DOHH2 (cell line): Measurements from ENCODE around the gene TUBB2B.
A peak's percentile ranks its signal among the peaks of the same experiment; 100 is the strongest.

Source experiments
- H3F3A ChIP-seq: fragments of 200-600 bp; sonication (generic), shearing (Covaris generic); 2 replicates; pipeline ENCODE4 v1.6.0; 2016; ENCODE audit warnings: antibody characterized with exemption, mild to moderate bottlenecking; ENCODE audit not compliant: control insufficient read depth, insufficient read depth
- H3K27ac ChIP-seq: fragments of 200-600 bp; sonication (generic); 2 replicates; pipeline ENCODE4 v1.5.1; 2014; ENCODE audit warnings: low read depth, mild to moderate bottlenecking, low read length, moderate library complexity
- H3K27me3 ChIP-seq: fragments of 200-600 bp; sonication (generic); 2 replicates; pipeline ENCODE4 v1.6.1; 2014; ENCODE audit warnings: mild to moderate bottlenecking, low read length, mixed read lengths; ENCODE audit not compliant: control insufficient read depth
- H3K36me3 ChIP-seq: fragments of 200-600 bp; sonication (generic); 2 replicates; pipeline ENCODE4 v1.6.1; 2014; ENCODE audit warnings: mild to moderate bottlenecking, low read length, moderate library complexity, mixed read lengths; ENCODE audit not compliant: control insufficient read depth
- H3K4me1 ChIP-seq: fragments of 200-600 bp; sonication (generic); 2 replicates; pipeline ENCODE4 v1.6.1; 2014; ENCODE audit warnings: mild to moderate bottlenecking, low read length, mixed read lengths; ENCODE audit not compliant: control insufficient read depth
- H3K4me2 ChIP-seq: fragments of 200-600 bp; sonication (generic); 2 replicates; pipeline ENCODE4 v1.6.0; 2014; ENCODE audit warnings: mild to moderate bottlenecking, low read length, moderate library complexity
- H3K4me3 ChIP-seq: fragments of 200-600 bp; sonication (generic); 2 replicates; pipeline ENCODE4 v1.5.1; 2014; ENCODE audit warnings: mild to moderate bottlenecking, low read length, mixed read lengths
- H3K79me2 ChIP-seq: fragments of 200-600 bp; sonication (generic); 2 replicates; pipeline ENCODE4 v1.6.1; 2014; ENCODE audit warnings: mild to moderate bottlenecking, low read length, mixed read lengths; ENCODE audit not compliant: control insufficient read depth
- H3K9me2 ChIP-seq: fragments of 200-600 bp; sonication (generic); replicated peaks from 2 replicates; pipeline ENCODE4 v1.6.1; 2014; ENCODE audit warnings: mild to moderate bottlenecking, low read length, mixed read lengths; ENCODE audit not compliant: control insufficient read depth
- H3K9me3 ChIP-seq: fragments of 200-600 bp; sonication (generic); 2 replicates; pipeline ENCODE4 v1.6.1; 2014; ENCODE audit warnings: antibody characterized with exemption, low read length, mixed read lengths; ENCODE audit not compliant: control insufficient read depth, insufficient read depth
- H4K20me1 ChIP-seq: fragments of 200-600 bp; sonication (generic); 2 replicates; pipeline ENCODE4 v1.6.0; 2014; ENCODE audit warnings: low read depth, mild to moderate bottlenecking, antibody characterized with exemption, low read length, moderate library complexity; ENCODE audit not compliant: control insufficient read depth, insufficient read depth
- CTCF ChIP-seq: fragments of 200-600 bp; sonication (generic); IDR thresholded peaks from one replicate; pipeline ENCODE4 v1.5.1; 2014; ENCODE audit warnings: antibody characterized with exemption, mild to moderate bottlenecking, low read depth, low read length; ENCODE audit not compliant: poor library complexity, severe bottlenecking
- EZH2phosphoT487 ChIP-seq: fragments of 200-600 bp; sonication (generic); IDR thresholded peaks from 2 replicates; pipeline ENCODE4 v1.6.1; 2017; ENCODE audit warnings: borderline replicate concordance, mild to moderate bottlenecking, antibody characterized with exemption, low read length, moderate library complexity, mixed read lengths

Gene TUBB2B

GRCh38 chr6:3220366-3220765, 7.1 kb downstream of the TUBB2B start:
- H3K27ac ChIP-seq = no peak overlapping the region
- H3K36me3 ChIP-seq = no peaks in the 10 kb centered on the region
- TF ChIP-seq EZH2phosphoT487 (no peak), CTCF (no peak)
- peaks cover 32% of the 10 kb centered on the region for H3K27me3 ChIP-seq
- no peaks in the 10 kb centered on the region for H3K9me3 ChIP-seq
- no peaks in the 10 kb centered on the region for H4K20me1 ChIP-seq
- H3K79me2 ChIP-seq = no peaks in the 10 kb centered on the region
- H3K4me1 ChIP-seq = peaks cover 21% of the 10 kb centered on the region
- H3K4me2 ChIP-seq = 0 out of 2 replicates have a peak overlapping the region, but pooled peaks have one; percentile 9
- peaks cover 6% of the 10 kb centered on the region; the same call in 1 of the 2 replicates for H3F3A ChIP-seq
- H3K9me2 ChIP-seq = no peaks in the 10 kb centered on the region
- no peak overlapping the region for H3K4me3 ChIP-seq

- H3K27ac ChIP-seq = no peak overlapping the region
- H3K79me2 ChIP-seq = no peaks in the 10 kb centered on the region
- H3K4me2 ChIP-seq = no peak overlapping the region
- peaks cover 29% of the 10 kb centered on the region for H3K27me3 ChIP-seq
- no peaks in the 10 kb centered on the region for H3K9me2 ChIP-seq
- no peaks in the 10 kb centered on the region for H4K20me1 ChIP-seq
- TF ChIP-seq EZH2phosphoT487 = no peak
- TF ChIP-seq CTCF = no peak
- H3K9me3 ChIP-seq = no peaks in the 10 kb centered on the region
- peaks cover 21% of the 10 kb centered on the region for H3K4me1 ChIP-seq
- H3K36me3 ChIP-seq = no peaks in the 10 kb centered on the region
- H3K4me3 ChIP-seq = no peak overlapping the region
- no peaks in the 10 kb centered on the region; the same call in 1 of the 2 replicates for H3F3A ChIP-seq
Measured at GRCh38 chr6:3218266-3218665, 9.2 kb downstream of the TUBB2B start.

GRCh38 chr6:3217286-3217685, 10.2 kb downstream of the TUBB2B start:
- H3K9me2 ChIP-seq = no peaks in the 10 kb centered on the region
- no peak overlapping the region for H3K27ac ChIP-seq
- H3F3A ChIP-seq = no peaks in the 10 kb centered on the region
- H3K4me1 ChIP-seq = peaks cover 21% of the 10 kb centered on the region
- H3K27me3 ChIP-seq = peaks cover 24% of the 10 kb centered on the region
- H3K4me2 ChIP-seq = no peak overlapping the region
- TF ChIP-seq EZH2phosphoT487 (no peak), CTCF (no peak)
- H4K20me1 ChIP-seq = no peaks in the 10 kb centered on the region
- H3K36me3 ChIP-seq = no peaks in the 10 kb centered on the region
- H3K79me2 ChIP-seq = no peaks in the 10 kb centered on the region
- H3K4me3 ChIP-seq = no peak overlapping the region
- H3K9me3 ChIP-seq = no peaks in the 10 kb centered on the region
